Smooth muscle cell (in vitro differentiated cells): ENCODE measurements around the gene CXorf58. TPM values are rescaled to one million over a fixed set of nuclear protein-coding genes. Genes with fewer than 3 reads are reported as not detected.

Source experiments
- DNase-seq: peaks from one replicate; lab custom pipeline; 2025; ENCODE audit not compliant: unreplicated experiment; lab: John Stamatoyannopoulos, UW
- H2AFZ ChIP-seq: fragments of 200-600 bp; sonication (generic); 2 replicates; pipeline ENCODE4 v1.6.0; 2016; ENCODE audit warnings: antibody characterized with exemption, low read depth, mild to moderate bottlenecking
- H3F3A ChIP-seq: fragments of 200-600 bp; sonication (generic); 2 replicates; pipeline ENCODE4 v1.6.0; 2017; ENCODE audit warnings: antibody characterized with exemption, low read depth
- H3K27ac ChIP-seq: fragments of 200-600 bp; sonication (generic); 2 replicates; pipeline ENCODE4 v1.5.1; 2016; ENCODE audit warnings: low read depth, mild to moderate bottlenecking
- H3K27me3 ChIP-seq: fragments of 200-600 bp; sonication (generic); 2 replicates; pipeline ENCODE4 v1.6.1; 2016; ENCODE audit warnings: low read depth, mild to moderate bottlenecking
- H3K36me3 ChIP-seq: fragments of 200-600 bp; sonication (generic); 2 replicates; pipeline ENCODE4 v1.5.1; 2016; ENCODE audit warnings: low read depth
- H3K4me1 ChIP-seq: fragments of 200-600 bp; sonication (generic); 2 replicates; pipeline ENCODE4 v1.5.1; 2016; ENCODE audit warnings: low read depth
- H3K4me2 ChIP-seq: fragments of 200-600 bp; sonication (generic); 2 replicates; pipeline ENCODE4 v1.6.0; 2016; ENCODE audit warnings: mild to moderate bottlenecking
- H3K4me3 ChIP-seq: fragments of 200-600 bp; sonication (generic); 2 replicates; pipeline ENCODE4 v1.5.1; 2016; ENCODE audit warnings: mild to moderate bottlenecking
- H3K79me2 ChIP-seq: fragments of 200-600 bp; sonication (generic); 2 replicates; pipeline ENCODE4 v1.6.0; 2016; ENCODE audit warnings: low read depth, mild to moderate bottlenecking
- H3K9ac ChIP-seq: fragments of 200-600 bp; sonication (generic); 2 replicates; pipeline ENCODE4 v1.6.0; 2016; ENCODE audit warnings: low read depth
- H3K9me3 ChIP-seq: fragments of 200-600 bp; sonication (generic); replicated peaks from 2 replicates; pipeline ENCODE4 v1.5.1; 2016; ENCODE audit warnings: low read depth
- H4K20me1 ChIP-seq: fragments of 200-600 bp; sonication (generic); 2 replicates; pipeline ENCODE4 v1.6.0; 2016; ENCODE audit warnings: low read depth
- CTCF ChIP-seq: fragments of 200-600 bp; sonication (generic); IDR thresholded peaks from 2 replicates; pipeline ENCODE4 v1.5.1; 2017; ENCODE audit warnings: borderline replicate concordance, mild to moderate bottlenecking, antibody characterized with exemption; ENCODE audit not compliant: insufficient read depth, poor library complexity, severe bottlenecking
- WGBS: methylation state at CpG from one replicate; pipeline ENCODE4 v1.1.7; 2016; ENCODE audit warnings: low lambda C conversion rate; 5-methylcytosine and 5-hydroxymethylcytosine counted together
- polyA plus RNA-seq: library from polyadenylated mRNA; unstranded; fragments of >200 nt; fragmentation: Nextera tagmentation; extraction: Ambion mirVana; gene quantifications from 2 replicates; pipeline ENCODE4 v1.2.1, GENCODE V29; 2016
- total RNA-seq: library from RNA; depleted of rRNA; stranded (reverse); fragments of >200 nt; gene quantifications from 2 replicates; pipeline ENCODE4 v1.2.3, GENCODE V29; 2014

CXorf58 gene
- total and polyA plus RNA-seq, 2 experiments from 2014 or later = not detected

GRCh38 chrX:23911126-23911835 is 3.5 kb downstream of the CXorf58 start:
- no peaks in the 10 kb centered on the region for H3K36me3 ChIP-seq
- peaks cover 16% of the 10 kb centered on the region for H3F3A ChIP-seq
- TF ChIP-seq CTCF = no peak
- peaks cover 5% of the 10 kb centered on the region for H3K4me1 ChIP-seq
- H3K79me2 ChIP-seq = peaks cover 8% of the 10 kb centered on the region
- H3K27ac ChIP-seq = no peak overlapping the region
- no peak overlapping the region for H3K9ac ChIP-seq
- no peaks in the 10 kb centered on the region for H4K20me1 ChIP-seq
- H3K9me3 ChIP-seq = no peaks in the 10 kb centered on the region
- no peak overlapping the region for H2AFZ ChIP-seq
- WGBS = 93% methylated on average over 5 of the region's 5 CpGs
- no peak for DNase-seq
- no peak overlapping the region for H3K4me2 ChIP-seq
- no peak overlapping the region for H3K4me3 ChIP-seq
- H3K27me3 ChIP-seq = no peaks in the 10 kb centered on the region

GRCh38 chrX:23919148-23919547 is 11.3 kb downstream of the CXorf58 start:
- Histone ChIP-seq H2AFZ (no peak overlapping the region), H4K20me1 (no peaks in the 10 kb centered on the region), H3K4me1 (no peaks in the 10 kb centered on the region), H3K79me2 (no peaks in the 10 kb centered on the region), H3K27me3 (no peaks in the 10 kb centered on the region), H3K4me3 (no peak overlapping the region), H3K9ac (no peak overlapping the region), H3F3A (no peaks in the 10 kb centered on the region), H3K36me3 (no peaks in the 10 kb centered on the region), H3K9me3 (no peaks in the 10 kb centered on the region), H3K27ac (no peak overlapping the region), H3K4me2 (no peak overlapping the region)
- no peak for DNase-seq
- WGBS = 93% methylated on average over 1 of the region's 1 CpG
- TF ChIP-seq CTCF = no peak

GRCh38 chrX:23919706-23920320 is 12.0 kb downstream of the CXorf58 start:
- Histone ChIP-seq H3K27me3 (no peaks in the 10 kb centered on the region), H4K20me1 (no peaks in the 10 kb centered on the region), H3K4me3 (no peak overlapping the region), H3K36me3 (no peaks in the 10 kb centered on the region), H3K9me3 (no peaks in the 10 kb centered on the region), H3K9ac (no peak overlapping the region), H3F3A (no peaks in the 10 kb centered on the region), H3K79me2 (no peaks in the 10 kb centered on the region), H3K4me2 (no peak overlapping the region), H3K4me1 (no peaks in the 10 kb centered on the region), H2AFZ (no peak overlapping the region), H3K27ac (no peak overlapping the region)
- WGBS = 72% methylated on average over 9 of the region's 9 CpGs
- TF ChIP-seq CTCF = no peak
- no peak for DNase-seq
